K562 (cell line): ENCODE measurements around the gene ANTKMT. TPM values are rescaled to one million over a fixed set of nuclear protein-coding genes. Genes with fewer than 3 reads are reported as not detected.

Experiments
- CXXC5 ChIP-seq: fragments of 250-450 bp; sonication (Bioruptor Pico); IDR thresholded peaks from 2 replicates; pipeline ENCODE4 v1.8.0; 2022; ENCODE audit warnings: inconsistent platforms, mild to moderate bottlenecking, moderate library complexity
- L3MBTL2 ChIP-seq: fragments of 450-650 bp; IDR thresholded peaks from 2 replicates; pipeline ENCODE4 v1.6.1; 2016; ENCODE audit warnings: mild to moderate bottlenecking, moderate library complexity
- MYC ChIP-seq, 2 experiments: fragments of 250-450 bp in 1 of 2; sonication (Bioruptor Pico) in 1 of 2; IDR thresholded peaks; 2 replicates each; pipeline versions ENCODE4 v1.5.1 to v1.6.1; 2012 to 2021; ENCODE audit warnings: low read depth in 2 of 2, borderline replicate concordance in 1 of 2, improper control_type of control experiment in 1 of 2, low read length in 1 of 2, mild to moderate bottlenecking in 1 of 2, moderate library complexity in 1 of 2
- MYNN ChIP-seq, 2 experiments: sonication (generic); formaldehyde crosslinking in 1 of 2; IDR thresholded peaks; 2 replicates each; pipeline versions ENCODE4 v1.5.0 to v1.6.1; 2016 to 2020; ENCODE audit warnings: antibody characterized with exemption in 1 of 2, missing genetic modification reagents in 1 of 2
- NBN ChIP-seq: fragments of 450-650 bp; IDR thresholded peaks from 2 replicates; pipeline ENCODE4 v1.6.1; 2016; ENCODE audit warnings: low read depth, mild to moderate bottlenecking
- NRF1 ChIP-seq, 2 experiments: fragments of 450-650 bp; IDR thresholded peaks in 1 of 2; conservative IDR thresholded peaks in 1 of 2; 2 replicates each; pipeline ENCODE4 v1.6.1; 2014; ENCODE audit warnings: mild to moderate bottlenecking in 2 of 2
- PCBP1 ChIP-seq: fragments of 200-400 bp; formaldehyde crosslinking; IDR thresholded peaks from 2 replicates; pipeline ENCODE4 v1.6.1; 2018; ENCODE audit warnings: mild to moderate bottlenecking, low read depth, low read length; ENCODE audit not compliant: poor library complexity, severe bottlenecking
- PTBP1 ChIP-seq: fragments of 200-400 bp; formaldehyde crosslinking; IDR thresholded peaks from 2 replicates; pipeline ENCODE4 v1.6.1; 2017; ENCODE audit warnings: low read depth, low read length
- SP2 ChIP-seq: IDR thresholded peaks from 2 replicates; pipeline ENCODE4 v1.6.1; 2011; ENCODE audit warnings: mild to moderate bottlenecking, low read depth, low read length, moderate library complexity; ENCODE audit not compliant: poor library complexity, severe bottlenecking; ENCODE audit errors: extremely low read depth
- SREBF1 ChIP-seq: fragments of 150-350 bp; IDR thresholded peaks from 2 replicates; pipeline ENCODE4 v1.6.1; 2014; ENCODE audit warnings: antibody characterized with exemption, low read depth, low read length, borderline replicate concordance
- USF2 ChIP-seq: sonication (generic); formaldehyde crosslinking; IDR thresholded peaks from 2 replicates; pipeline ENCODE4 v1.5.0; 2020; ENCODE audit warnings: missing genetic modification reagents
- ZBTB8A ChIP-seq: fragments of 450-650 bp; IDR thresholded peaks from 2 replicates; pipeline ENCODE4 v1.6.1; 2018; ENCODE audit warnings: mild to moderate bottlenecking, moderate library complexity; ENCODE audit not compliant: partially characterized antibody
- ZFP36 ChIP-seq: fragments of 150-350 bp; IDR thresholded peaks from 2 replicates; pipeline ENCODE4 v1.6.1; 2018; ENCODE audit warnings: low read length, low read depth; ENCODE audit not compliant: partially characterized antibody
- ZNF174 ChIP-seq: fragments of 250-450 bp; sonication (Bioruptor Pico); IDR thresholded peaks from 2 replicates; pipeline ENCODE4 v1.4.0; 2020; ENCODE audit warnings: mild to moderate bottlenecking
- ZNF436 ChIP-seq: fragments of 250-450, 450-650 bp; sonication (Bioruptor Pico); formaldehyde crosslinking; IDR thresholded peaks from 2 replicates; pipeline ENCODE4 v1.7.0; 2020; ENCODE audit warnings: mild to moderate bottlenecking
- ZNF511 ChIP-seq: sonication (generic); formaldehyde crosslinking; IDR thresholded peaks from 2 replicates; pipeline ENCODE4 v1.8.0; 2022; ENCODE audit warnings: mild to moderate bottlenecking, missing genetic modification reagents
- polyA plus RNA-seq, 8 experiments: library from polyadenylated mRNA; depleted of rRNA in 4 of 8; stranded (reverse) in 5 of 8; unstranded in 3 of 8; fragments of >200 nt; fragmentation: Nextera tagmentation in 2 of 8; fragmentation: Illumina TruSeq in 1 of 8; extraction: Ambion mirVana in 2 of 8; extraction: Trizol in 1 of 8; gene quantifications; 2 replicates each; pipeline versions ENCODE4 v1.2.1 to v1.2.3, GENCODE V29; 2011 to 2014; ENCODE audit warnings: inconsistent platforms in 1 of 8, missing spikeins in 1 of 8
- total RNA-seq, 7 experiments: library from RNA; depleted of rRNA in 6 of 7; stranded (reverse); fragments of >200 nt in 6 of 7; fragmentation: Illumina TruSeq in 2 of 7; extraction: Trizol in 2 of 7; gene quantifications; 2 replicates each; pipeline versions ENCODE4 v1.2.1 to v1.2.3, GENCODE V29; 2011 to 2021; ENCODE audit warnings: low replicate concordance in 1 of 7
- TF ChIP-seq, protein P1 (sequence below), 2 experiments: IDR thresholded peaks in 1 of 2; conservative IDR thresholded peaks in 1 of 2; 2 replicates each; pipeline ENCODE4 v1.6.1; 2016; ENCODE audit warnings: low read depth in 2 of 2, mild to moderate bottlenecking in 1 of 2, missing compliant biosample characterization in 1 of 2, missing genetic modification characterization in 1 of 2, moderate library complexity in 1 of 2
- TF ChIP-seq, protein P2 (sequence below): fragments of 200-800 bp; sonication (Bioruptor generic); IDR thresholded peaks from 2 replicates; pipeline ENCODE4 v1.6.1; 2017; ENCODE audit warnings: missing genetic modification characterization, missing compliant biosample characterization

Gene ANTKMT
- total and polyA plus RNA-seq, 9 of the 15 experiments (the other 6 are each of a cell fraction or from before 2014, with no cell fraction given) = 0.58 to 217 (median 19.1) TPM

- TF ChIP-seq ZNF511 (CRISPR knock-in tag) (peak; percentile 36; the same call in 1 of the 2 replicates), ZFP36 (peak; percentile 99), ZBTB8A (no peak), PTBP1 (peak; percentile 91), CXXC5 (peak; percentile 62), NRF1 (conservative IDR thresholded peaks at IDR 0.05 in 1 of 2, IDR thresholded peaks at IDR 0.05 in 1 of 2) (peak; percentile 65 to 73; a peak in 2 of 4 replicates), NBN (no peak), USF2 (CRISPR knock-in tag) (peak; percentile 53), MYC (IDR thresholded peaks at IDR 0.05; ENCODE audit: low read depth, low read length) (peak; percentile 58; the same call in 1 of the 2 replicates), MYC (CRISPR knock-in tag; IDR thresholded peaks at IDR 0.05; ENCODE audit: borderline replicate concordance, low read depth) (no peak), L3MBTL2 (no peak), PCBP1 (peak; percentile 52), SREBF1 (no peak), ZNF174 (no peak), ZNF436 (CRISPR knock-in tag) (peak; percentile 97), SP2 (no peak), MYNN (IDR thresholded peaks at IDR 0.05) (no peak), MYNN (CRISPR knock-in tag; IDR thresholded peaks at IDR 0.05) (no peak)
- TF ChIP-seq, protein P1, sequence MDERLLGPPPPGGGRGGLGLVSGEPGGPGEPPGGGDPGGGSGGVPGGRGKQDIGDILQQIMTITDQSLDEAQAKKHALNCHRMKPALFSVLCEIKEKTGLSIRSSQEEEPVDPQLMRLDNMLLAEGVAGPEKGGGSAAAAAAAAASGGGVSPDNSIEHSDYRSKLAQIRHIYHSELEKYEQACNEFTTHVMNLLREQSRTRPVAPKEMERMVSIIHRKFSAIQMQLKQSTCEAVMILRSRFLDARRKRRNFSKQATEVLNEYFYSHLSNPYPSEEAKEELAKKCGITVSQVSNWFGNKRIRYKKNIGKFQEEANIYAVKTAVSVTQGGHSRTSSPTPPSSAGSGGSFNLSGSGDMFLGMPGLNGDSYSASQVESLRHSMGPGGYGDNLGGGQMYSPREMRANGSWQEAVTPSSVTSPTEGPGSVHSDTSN (CRISPR knock-in tag; IDR thresholded peaks at IDR 0.05; ENCODE audit: low read depth) = no peak
- TF ChIP-seq, protein P1 (tag; conservative IDR thresholded peaks at IDR 0.05; ENCODE audit: low read depth) = no peak
- TF ChIP-seq, protein P2, sequence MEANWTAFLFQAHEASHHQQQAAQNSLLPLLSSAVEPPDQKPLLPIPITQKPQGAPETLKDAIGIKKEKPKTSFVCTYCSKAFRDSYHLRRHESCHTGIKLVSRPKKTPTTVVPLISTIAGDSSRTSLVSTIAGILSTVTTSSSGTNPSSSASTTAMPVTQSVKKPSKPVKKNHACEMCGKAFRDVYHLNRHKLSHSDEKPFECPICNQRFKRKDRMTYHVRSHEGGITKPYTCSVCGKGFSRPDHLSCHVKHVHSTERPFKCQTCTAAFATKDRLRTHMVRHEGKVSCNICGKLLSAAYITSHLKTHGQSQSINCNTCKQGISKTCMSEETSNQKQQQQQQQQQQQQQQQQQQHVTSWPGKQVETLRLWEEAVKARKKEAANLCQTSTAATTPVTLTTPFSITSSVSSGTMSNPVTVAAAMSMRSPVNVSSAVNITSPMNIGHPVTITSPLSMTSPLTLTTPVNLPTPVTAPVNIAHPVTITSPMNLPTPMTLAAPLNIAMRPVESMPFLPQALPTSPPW = peak; percentile 94
Observed at GRCh38 chr16:726438-727290, 5.7 kb downstream of the ANTKMT start, which contains the start of the genes CCDC78 and HAGHL (continued).
